H1 (cell line): Measurements from ENCODE around the gene PPP4R4. TPM values are rescaled to one million over a fixed set of nuclear protein-coding genes. Genes with fewer than 3 reads are reported as not detected.

ENCODE experiments used
- CBX8 ChIP-seq: fragments of 300-800, 300-1000 bp; sonication (generic); IDR thresholded peaks from 2 replicates; pipeline ENCODE4 v1.7.1; 2016; ENCODE audit warnings: low read depth, low read length, borderline replicate concordance
- KDM5A ChIP-seq: fragments of 200-600 bp; IDR thresholded peaks from 2 replicates; pipeline ENCODE4 v1.7.1; 2012; ENCODE audit warnings: mild to moderate bottlenecking, low read length, inconsistent platforms, mixed read lengths
- MAFK ChIP-seq: IDR thresholded peaks from 2 replicates; pipeline ENCODE4 v1.6.1; 2012; ENCODE audit warnings: low read depth, mild to moderate bottlenecking, improper control_type of control experiment, low read length
- NRF1 ChIP-seq: IDR thresholded peaks from 2 replicates; pipeline ENCODE4 v1.6.1; 2011; ENCODE audit warnings: mild to moderate bottlenecking, low read depth, low read length, improper control_type of control experiment
- SIN3A ChIP-seq, 2 experiments: IDR thresholded peaks in 1 of 2; conservative IDR thresholded peaks in 1 of 2; 2 replicates each; pipeline ENCODE4 v1.6.1; 2011 to 2012; ENCODE audit warnings: low read length in 2 of 2, improper control_type of control experiment in 1 of 2, low read depth in 1 of 2, mild to moderate bottlenecking in 1 of 2
- polyA plus RNA-seq, 7 experiments: library from polyadenylated mRNA; depleted of rRNA in 3 of 7; stranded (reverse) in 5 of 7; unstranded in 2 of 7; fragments of >200 nt in 5 of 7; fragments of 200-250 nt in 2 of 7; gene quantifications; 1 replicate in 5 of 7; 2 replicates in 1 of 7; 4 replicates in 1 of 7; pipeline versions ENCODE4 v1.2.1 to v1.2.3, GENCODE V29; 2011 to 2013; ENCODE audit warnings: missing spikeins in 2 of 7, mixed read lengths in 2 of 7
- total RNA-seq: library from RNA; stranded (reverse); fragmentation: NEBNext Ultra II Directional; extraction: Animal tissue kit (Norgen Biotek cat#: 25700); gene quantifications from 2 replicates; pipeline ENCODE4 v1.2.1, GENCODE V29; 2021
- TF ChIP-seq, protein P1 (sequence below): IDR thresholded peaks from 2 replicates; pipeline ENCODE4 v1.6.1; 2012; ENCODE audit warnings: inconsistent platforms

The PPP4R4 gene
- total and polyA plus RNA-seq, 2 of the 8 experiments (the other 6 are each of a cell fraction or from before 2014, with no cell fraction given) = 3.3 to 9.6 TPM

DNA sequence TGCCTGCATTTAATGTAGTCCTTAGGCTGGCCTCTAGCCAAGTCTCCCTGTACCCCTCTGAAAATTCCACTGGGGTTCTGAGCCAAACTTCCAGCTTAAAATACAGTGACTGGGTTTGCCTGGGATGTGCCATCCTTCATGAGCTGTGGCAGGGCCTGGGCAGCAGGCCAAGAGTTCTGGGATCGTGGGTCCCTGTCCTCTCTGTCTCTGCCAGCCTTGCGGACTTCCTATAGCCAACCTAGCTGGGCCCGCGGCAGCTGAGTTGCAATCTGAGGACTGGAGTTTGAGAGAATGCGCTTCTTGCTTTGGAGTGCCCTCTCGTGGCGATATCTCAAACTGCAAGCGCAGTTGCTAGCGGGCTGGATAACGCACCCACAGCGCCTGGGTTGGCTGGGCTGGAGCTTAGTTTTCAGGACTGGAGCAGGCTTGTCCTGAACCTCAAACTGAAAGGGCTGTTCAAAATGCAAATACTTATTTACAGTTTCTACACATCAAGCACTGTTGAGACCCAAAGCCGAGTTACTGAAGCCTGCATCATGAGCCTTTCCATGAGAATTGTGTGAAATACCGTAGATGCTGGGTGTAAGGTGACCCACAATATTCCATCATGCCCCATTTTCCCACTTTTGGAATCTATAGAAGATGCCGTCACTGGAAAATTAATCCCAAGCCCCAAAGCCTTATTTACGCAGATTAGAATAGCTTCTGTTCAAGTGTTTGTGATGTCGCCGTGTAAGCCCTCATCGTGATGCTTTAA, 37.4 kb upstream of the PPP4R4 start (continued):
- TF ChIP-seq CBX8 (no peak), KDM5A (no peak), MAFK (no peak), NRF1 (no peak), SIN3A (conservative IDR thresholded peaks at IDR 0.05 in 1 of 2, IDR thresholded peaks at IDR 0.05 in 1 of 2; ENCODE audit: low read depth in 1 of 2, low read length in 2 of 2) (0 out of 4 replicates have a peak, but pooled peaks of 1 of the 2 experiments have one; percentile 45)
- TF ChIP-seq, protein P1, sequence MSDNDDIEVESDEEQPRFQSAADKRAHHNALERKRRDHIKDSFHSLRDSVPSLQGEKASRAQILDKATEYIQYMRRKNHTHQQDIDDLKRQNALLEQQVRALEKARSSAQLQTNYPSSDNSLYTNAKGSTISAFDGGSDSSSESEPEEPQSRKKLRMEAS = no peak
